Measurements from ENCODE around the gene PRSS12. TPM values are rescaled to one million over a fixed set of nuclear protein-coding genes. Genes with fewer than 3 reads are reported as not detected.

PRSS12 gene
- total RNA-seq, 2 donors from 2014 or later, result 0.12 TPM; not detected in 1

GRCh38 chr4:118289794-118290193 is 63.0 kb downstream of the PRSS12 start:
- Histone ChIP-seq H3K9me3 (no peaks in the 10 kb centered on the region), H3K4me3 (no peak overlapping the region), H3K27me3 (no peaks in the 10 kb centered on the region), H3K36me3 (no peaks in the 10 kb centered on the region), H3K4me1 (no peaks in the 10 kb centered on the region), H3K27ac (no peak overlapping the region)
- TF ChIP-seq CTCF (IDR thresholded peaks at IDR 0.05), result no peak
- DNase-seq (ENCODE audit: low spot score), result no peak

GRCh38 chr4:118287711-118288451 is 64.9 kb downstream of the PRSS12 start:
- H3K36me3 ChIP-seq, result no peaks in the 10 kb centered on the region
- H3K4me3 ChIP-seq, result no peak overlapping the region
- H3K9me3 ChIP-seq, result no peaks in the 10 kb centered on the region
- no peak for DNase-seq (ENCODE audit: low spot score)
- no peaks in the 10 kb centered on the region for H3K27me3 ChIP-seq
- H3K27ac ChIP-seq, result no peak overlapping the region
- no peak for TF ChIP-seq CTCF (IDR thresholded peaks at IDR 0.05)
- no peaks in the 10 kb centered on the region for H3K4me1 ChIP-seq

GRCh38 chr4:118286685-118287084 is 66.1 kb downstream of the PRSS12 start:
- H3K36me3 ChIP-seq, result no peaks in the 10 kb centered on the region
- no peak overlapping the region for H3K27ac ChIP-seq
- no peaks in the 10 kb centered on the region for H3K9me3 ChIP-seq
- TF ChIP-seq CTCF (IDR thresholded peaks at IDR 0.05), result no peak
- peaks cover 0 to 4% of the 10 kb centered on the region in 2 donors for H3K4me1 ChIP-seq
- DNase-seq (ENCODE audit: low spot score), result no peak
- no peaks in the 10 kb centered on the region for H3K27me3 ChIP-seq
- H3K4me3 ChIP-seq, result no peak overlapping the region

GRCh38 chr4:118285931-118286330 is 66.9 kb downstream of the PRSS12 start:
- H3K36me3 ChIP-seq, result no peaks in the 10 kb centered on the region
- no peak for DNase-seq (ENCODE audit: low spot score)
- H3K27ac ChIP-seq, result no peak overlapping the region
- no peaks in the 10 kb centered on the region for H3K27me3 ChIP-seq
- peaks cover 0 to 11% of the 10 kb centered on the region in 2 donors for H3K4me1 ChIP-seq
- H3K4me3 ChIP-seq, result no peak overlapping the region
- no peaks in the 10 kb centered on the region for H3K9me3 ChIP-seq
- no peak for TF ChIP-seq CTCF (IDR thresholded peaks at IDR 0.05)

GRCh38 chr4:118284169-118284568 is 68.6 kb downstream of the PRSS12 start:
- no peaks in the 10 kb centered on the region for H3K9me3 ChIP-seq
- no peak for DNase-seq (ENCODE audit: low spot score)
- no peak overlapping the region for H3K27ac ChIP-seq
- no peaks in the 10 kb centered on the region for H3K36me3 ChIP-seq
- H3K27me3 ChIP-seq, result no peaks in the 10 kb centered on the region
- H3K4me1 ChIP-seq, result peaks cover 0 to 29% of the 10 kb centered on the region in 2 donors
- no peak overlapping the region for H3K4me3 ChIP-seq
- no peak for TF ChIP-seq CTCF (IDR thresholded peaks at IDR 0.05)

- H3K27me3 ChIP-seq, result no peaks in the 10 kb centered on the region
- no peaks in the 10 kb centered on the region for H3K36me3 ChIP-seq
- no peak for DNase-seq (ENCODE audit: low spot score)
- no peaks in the 10 kb centered on the region for H3K9me3 ChIP-seq
- H3K27ac ChIP-seq, result no peak overlapping the region
- no peak for TF ChIP-seq CTCF (IDR thresholded peaks at IDR 0.05)
- peaks cover 0 to 29% of the 10 kb centered on the region in 2 donors for H3K4me1 ChIP-seq
- H3K4me3 ChIP-seq, result no peak overlapping the region
These were observed 70.1 kb downstream of the PRSS12 start for GRCh38 chr4:118282692-118283091.
